Mammary epithelial cell (primary cell): Measurements from ENCODE around the gene AUTS2.

Experiments used
- EZH2 ChIP-seq: IDR thresholded peaks from 2 replicates; pipeline ENCODE4 v1.6.1; 2012; ENCODE audit warnings: low read length, inconsistent platforms, borderline replicate concordance
- TF ChIP-seq, protein P1 (sequence below), 2 donors: IDR thresholded peaks in 1 of 2; conservative IDR thresholded peaks in 1 of 2; 2 replicates each; pipeline ENCODE4 v1.5.1; 2011 to 2012; ENCODE audit warnings: inconsistent platforms in 2 of 2, low read length in 2 of 2, mild to moderate bottlenecking in 2 of 2, control low read depth in 1 of 2, low read depth in 1 of 2; ENCODE audit not compliant: insufficient read depth in 1 of 2; ENCODE audit errors: extremely low read depth in 1 of 2

DNA sequence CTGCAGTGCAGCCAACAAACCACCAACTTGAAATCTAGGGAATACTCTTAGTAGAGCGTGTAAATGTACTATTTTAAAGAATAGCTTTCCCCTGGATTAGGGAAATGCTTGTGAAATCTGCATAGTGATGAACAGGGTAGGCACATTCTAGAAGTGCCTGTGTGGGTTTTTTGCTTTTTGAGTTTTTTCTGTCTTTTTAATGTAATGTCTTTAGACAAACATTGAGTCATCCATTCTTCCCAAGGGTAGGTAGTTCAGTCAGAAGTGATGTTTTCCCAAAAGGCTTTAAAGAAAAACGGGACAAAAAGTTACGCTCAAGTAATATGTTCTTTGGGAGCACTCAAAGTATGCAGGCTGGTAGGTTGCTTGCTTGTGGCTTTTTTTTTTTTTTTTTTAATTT is 130.0 kb downstream of the AUTS2 start:
- TF ChIP-seq, protein P1, sequence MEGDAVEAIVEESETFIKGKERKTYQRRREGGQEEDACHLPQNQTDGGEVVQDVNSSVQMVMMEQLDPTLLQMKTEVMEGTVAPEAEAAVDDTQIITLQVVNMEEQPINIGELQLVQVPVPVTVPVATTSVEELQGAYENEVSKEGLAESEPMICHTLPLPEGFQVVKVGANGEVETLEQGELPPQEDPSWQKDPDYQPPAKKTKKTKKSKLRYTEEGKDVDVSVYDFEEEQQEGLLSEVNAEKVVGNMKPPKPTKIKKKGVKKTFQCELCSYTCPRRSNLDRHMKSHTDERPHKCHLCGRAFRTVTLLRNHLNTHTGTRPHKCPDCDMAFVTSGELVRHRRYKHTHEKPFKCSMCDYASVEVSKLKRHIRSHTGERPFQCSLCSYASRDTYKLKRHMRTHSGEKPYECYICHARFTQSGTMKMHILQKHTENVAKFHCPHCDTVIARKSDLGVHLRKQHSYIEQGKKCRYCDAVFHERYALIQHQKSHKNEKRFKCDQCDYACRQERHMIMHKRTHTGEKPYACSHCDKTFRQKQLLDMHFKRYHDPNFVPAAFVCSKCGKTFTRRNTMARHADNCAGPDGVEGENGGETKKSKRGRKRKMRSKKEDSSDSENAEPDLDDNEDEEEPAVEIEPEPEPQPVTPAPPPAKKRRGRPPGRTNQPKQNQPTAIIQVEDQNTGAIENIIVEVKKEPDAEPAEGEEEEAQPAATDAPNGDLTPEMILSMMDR (conservative IDR thresholded peaks at IDR 0.05 in 1 of 2, IDR thresholded peaks at IDR 0.05 in 1 of 2; ENCODE audit: extremely low read depth in 1 of 2, insufficient read depth in 1 of 2, low read depth in 1 of 2, low read length in 2 of 2), result no peak
- TF ChIP-seq EZH2, result no peak
